ENCODE data around the gene MYO3B.

GRCh38 chr2:170181602-170182001, 3.7 kb downstream of the MYO3B start:
- TF ChIP-seq, protein P1, sequence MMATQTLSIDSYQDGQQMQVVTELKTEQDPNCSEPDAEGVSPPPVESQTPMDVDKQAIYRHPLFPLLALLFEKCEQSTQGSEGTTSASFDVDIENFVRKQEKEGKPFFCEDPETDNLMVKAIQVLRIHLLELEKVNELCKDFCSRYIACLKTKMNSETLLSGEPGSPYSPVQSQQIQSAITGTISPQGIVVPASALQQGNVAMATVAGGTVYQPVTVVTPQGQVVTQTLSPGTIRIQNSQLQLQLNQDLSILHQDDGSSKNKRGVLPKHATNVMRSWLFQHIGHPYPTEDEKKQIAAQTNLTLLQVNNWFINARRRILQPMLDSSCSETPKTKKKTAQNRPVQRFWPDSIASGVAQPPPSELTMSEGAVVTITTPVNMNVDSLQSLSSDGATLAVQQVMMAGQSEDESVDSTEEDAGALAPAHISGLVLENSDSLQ (IDR thresholded peaks at IDR 0.05) = no peak
- TF ChIP-seq SP1 (IDR thresholded peaks at IDR 0.05) = no peak
- no peak for TF ChIP-seq ZNF384 (IDR thresholded peaks at IDR 0.05)
- no peak for TF ChIP-seq BHLHE40 (IDR thresholded peaks at IDR 0.05; ENCODE audit: borderline replicate concordance)
- no peak for TF ChIP-seq L3MBTL2 (conservative IDR thresholded peaks at IDR 0.05)
- no peak for TF ChIP-seq TARDBP (IDR thresholded peaks at IDR 0.05)
- no peak for TF ChIP-seq FOXK2 (IDR thresholded peaks at IDR 0.05)
- no peak for TF ChIP-seq FOXM1 (IDR thresholded peaks at IDR 0.05; ENCODE audit: borderline replicate concordance)
- no peak for TF ChIP-seq ELF4 (IDR thresholded peaks at IDR 0.05)
- TF ChIP-seq FOXA1 (IDR thresholded peaks at IDR 0.05) = no peak
- no peak for TF ChIP-seq SUZ12 (IDR thresholded peaks at IDR 0.05)
- TF ChIP-seq LEF1 (IDR thresholded peaks at IDR 0.05; ENCODE audit: borderline replicate concordance) = no peak
- no peak for TF ChIP-seq ARNT (IDR thresholded peaks at IDR 0.05)
- TF ChIP-seq HDGF (IDR thresholded peaks at IDR 0.05; ENCODE audit: borderline replicate concordance) = no peak
